ENCODE results near the gene ARSA.

DNA sequence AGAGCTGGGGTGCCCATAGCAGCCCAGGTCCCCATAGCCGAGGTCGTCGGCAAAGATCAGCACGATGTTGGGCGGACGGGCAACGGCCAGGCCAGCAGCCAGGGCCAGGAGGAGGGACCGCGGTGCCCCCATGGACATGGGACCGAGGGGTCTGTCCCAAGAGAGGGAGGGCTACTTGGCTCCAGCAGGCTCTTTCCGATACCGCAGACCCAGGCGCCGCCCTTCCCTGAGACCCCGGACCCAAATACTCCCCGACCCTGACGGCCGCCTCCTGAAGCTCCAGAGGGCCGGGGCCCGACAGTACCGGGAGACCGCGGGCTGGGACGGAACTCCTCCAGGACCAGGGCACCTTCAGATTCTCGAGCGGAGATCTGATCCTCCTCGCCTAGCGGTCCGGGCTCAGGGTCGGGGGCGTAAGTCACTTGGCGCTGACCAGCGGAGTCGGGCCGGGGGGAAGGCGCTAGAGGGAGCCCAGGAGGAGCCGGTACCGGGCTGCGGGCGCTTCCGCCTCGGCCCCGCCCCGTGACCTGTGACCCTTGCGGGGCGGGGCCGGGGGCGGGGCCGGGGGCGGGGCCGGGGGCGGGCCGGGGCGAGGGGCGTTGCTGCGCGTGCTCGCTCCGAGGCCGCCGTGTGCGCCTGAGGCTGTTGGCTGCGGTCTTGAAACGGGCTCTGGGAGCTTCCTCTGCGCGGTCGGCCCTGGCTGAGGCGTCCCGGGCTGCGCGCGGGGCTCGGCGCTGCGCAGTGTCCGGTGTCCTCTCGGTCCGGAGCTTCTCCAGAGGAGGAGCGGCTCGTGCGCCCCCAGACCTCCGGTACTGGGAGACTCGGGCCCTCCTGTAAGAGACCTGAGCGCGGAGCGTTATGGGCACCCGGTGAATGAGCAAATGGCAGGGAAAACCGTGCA lies at the start of gene ARSA:
- no peak for TF ChIP-seq EZH2 (IDR thresholded peaks at IDR 0.05)
- TF ChIP-seq POLR2AphosphoS5 (IDR thresholded peaks at IDR 0.05; ENCODE audit: borderline replicate concordance, low read depth, low read length), result peak; percentile 74; the same call in 1 of the 2 replicates
- TF ChIP-seq FOXP2 (optimal IDR thresholded peaks at IDR 0.05; ENCODE audit: control extremely low read depth, extremely low read length, insufficient read depth), result no peak

Data from SK-N-MC (cell line).